ENCODE results near the gene EFHB. TPM values are rescaled to one million over a fixed set of nuclear protein-coding genes. Genes with fewer than 3 reads are reported as not detected.

The EFHB gene
- total RNA-seq, 1 experiment from 2014 or later, result not detected

DNA sequence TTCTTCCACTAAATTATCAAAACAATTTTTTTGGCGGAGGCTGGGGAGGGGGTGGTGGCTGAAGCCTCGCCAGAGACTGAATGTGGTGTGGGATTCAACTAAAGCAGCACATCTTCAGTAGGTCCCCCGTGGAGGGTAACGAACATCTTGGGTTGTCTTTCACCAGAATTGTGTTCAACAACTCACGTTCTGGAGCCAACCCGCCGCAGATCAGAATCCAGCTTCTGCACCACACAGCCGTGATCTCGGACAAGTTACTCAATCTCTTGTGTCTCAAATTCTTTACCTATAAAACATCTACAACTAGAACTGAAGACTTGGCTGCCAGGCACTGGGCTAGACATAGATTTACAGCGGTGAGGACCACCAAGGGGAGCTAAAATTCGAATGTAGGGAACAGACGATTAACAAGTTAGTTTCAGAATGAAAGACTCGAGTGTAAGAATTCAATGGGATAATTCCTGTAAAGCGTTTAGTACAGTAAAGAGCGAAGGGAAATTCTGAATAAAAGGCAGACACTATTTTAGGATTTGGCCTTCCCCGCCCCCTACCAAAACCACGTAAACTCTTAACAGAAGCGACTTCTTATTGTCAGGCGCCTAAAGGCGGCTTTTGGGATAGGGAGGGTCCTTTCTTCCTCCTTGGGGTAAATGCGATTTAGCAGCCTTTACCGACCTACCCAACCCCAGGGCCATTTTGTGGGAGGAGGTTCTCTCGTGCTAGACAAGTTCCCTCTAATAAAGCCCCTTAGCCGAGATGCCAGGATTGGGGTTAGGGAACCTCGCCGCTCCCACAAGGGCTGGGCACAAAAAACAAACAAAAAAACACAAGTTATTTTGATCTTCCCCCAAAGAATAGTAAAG, 12.2 kb upstream of the EFHB start:
- H3K27me3 ChIP-seq (ENCODE audit: low read length), result no peaks in the 10 kb centered on the region
- H4K20me1 ChIP-seq (ENCODE audit: low read length), result peaks cover 35% of the 10 kb centered on the region
- H3K4me2 ChIP-seq (ENCODE audit: low read length), result peak overlapping the region; percentile 92
- TSS peak; percentile 94 for BruUV-seq (replicated peaks)
- H3K36me3 ChIP-seq (ENCODE audit: low read depth, low read length), result no peaks in the 10 kb centered on the region; the same call in 1 of the 2 replicates
- intact Hi-C loops (cut with micrococcal nuclease), result no loop called here
- ATAC-seq, result peak; percentile 3
- H3K9me2 ChIP-seq (replicated peaks; ENCODE audit: low read length), result no peaks in the 10 kb centered on the region
- H2AFZ ChIP-seq (ENCODE audit: low read length), result peak overlapping the region; percentile 98
- H3K27ac ChIP-seq (ENCODE audit: low read length), result peak overlapping the region; percentile 87
- ChIA-PET POLR2A (ENCODE audit: unreplicated experiment) (interaction anchor here (0.6 kb wide), 1 partner anchor 59 kb away, joined by 3 read pairs; no protein-coding TSS in a partner anchor), CTCF (no interaction called here)
- H3F3A ChIP-seq (ENCODE audit: low read length, unreplicated experiment), result no peaks in the 10 kb centered on the region
- H3K79me2 ChIP-seq (ENCODE audit: low read length), result peaks cover 40% of the 10 kb centered on the region
- peaks cover 38% of the 10 kb centered on the region for H3K4me1 ChIP-seq (ENCODE audit: insufficient read depth, low read length)
- no peak for TF ChIP-seq EZH2 (IDR thresholded peaks at IDR 0.05; ENCODE audit: low read length, unreplicated experiment)
- no peak for TF ChIP-seq EZH2phosphoT487 (IDR thresholded peaks at IDR 0.05; ENCODE audit: borderline replicate concordance, low read length)
- peak overlapping the region; percentile 90 for H3K9ac ChIP-seq (ENCODE audit: low read length)
- peak; percentile 13 for DNase-seq
- H3K9me3 ChIP-seq (ENCODE audit: low read length), result no peaks in the 10 kb centered on the region
- peak overlapping the region; percentile 87 for H3K4me3 ChIP-seq (ENCODE audit: low read length)

DNA sequence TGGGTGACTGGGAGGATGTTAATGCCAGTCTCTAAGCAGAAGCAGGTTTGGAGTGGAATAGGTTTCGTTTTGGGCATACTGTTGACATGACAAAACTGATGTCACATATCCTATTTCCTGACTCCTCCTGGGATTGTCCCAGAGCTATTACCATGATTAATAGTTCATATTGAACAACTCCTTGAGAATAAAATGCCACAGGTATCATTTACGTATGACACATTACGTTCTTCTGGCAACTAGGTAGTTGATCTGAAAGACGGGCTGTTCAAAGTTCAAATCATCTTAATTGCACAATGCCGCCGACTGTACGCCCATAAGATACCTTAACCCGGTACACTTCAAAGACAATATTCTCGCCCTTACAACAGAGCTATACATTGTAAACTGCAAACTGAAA, 11.5 kb upstream of the EFHB start:
- Histone ChIP-seq H3K79me2 (ENCODE audit: low read length) (peaks cover 33% of the 10 kb centered on the region), H3K4me1 (ENCODE audit: insufficient read depth, low read length) (peaks cover 38% of the 10 kb centered on the region), H3K27me3 (ENCODE audit: low read length) (no peaks in the 10 kb centered on the region), H3F3A (ENCODE audit: low read length, unreplicated experiment) (no peaks in the 10 kb centered on the region), H3K4me3 (ENCODE audit: low read length) (peak overlapping the region; percentile 87), H3K36me3 (ENCODE audit: low read depth, low read length) (no peaks in the 10 kb centered on the region; the same call in 1 of the 2 replicates), H3K27ac (ENCODE audit: low read length) (peak overlapping the region; percentile 87), H3K9me2 (replicated peaks; ENCODE audit: low read length) (no peaks in the 10 kb centered on the region), H2AFZ (ENCODE audit: low read length) (peak overlapping the region; percentile 98), H4K20me1 (ENCODE audit: low read length) (peaks cover 28% of the 10 kb centered on the region), H3K9ac (ENCODE audit: low read length) (peak overlapping the region; percentile 90), H3K9me3 (ENCODE audit: low read length) (no peaks in the 10 kb centered on the region), H3K4me2 (ENCODE audit: low read length) (peak overlapping the region; percentile 92)
- intact Hi-C loops (cut with micrococcal nuclease), result no loop called here
- ChIA-PET POLR2A (ENCODE audit: unreplicated experiment) (interaction anchor here (0.6 kb wide), 1 partner anchor 58 kb away, joined by 3 read pairs; no protein-coding TSS in a partner anchor), CTCF (no interaction called here)
- ATAC-seq (no peak), DNase-seq (peak; percentile 69)
- TF ChIP-seq EZH2phosphoT487 (IDR thresholded peaks at IDR 0.05; ENCODE audit: borderline replicate concordance, low read length) (no peak), EZH2 (IDR thresholded peaks at IDR 0.05; ENCODE audit: low read length, unreplicated experiment) (no peak)
- TF ChIP-seq, protein P1, sequence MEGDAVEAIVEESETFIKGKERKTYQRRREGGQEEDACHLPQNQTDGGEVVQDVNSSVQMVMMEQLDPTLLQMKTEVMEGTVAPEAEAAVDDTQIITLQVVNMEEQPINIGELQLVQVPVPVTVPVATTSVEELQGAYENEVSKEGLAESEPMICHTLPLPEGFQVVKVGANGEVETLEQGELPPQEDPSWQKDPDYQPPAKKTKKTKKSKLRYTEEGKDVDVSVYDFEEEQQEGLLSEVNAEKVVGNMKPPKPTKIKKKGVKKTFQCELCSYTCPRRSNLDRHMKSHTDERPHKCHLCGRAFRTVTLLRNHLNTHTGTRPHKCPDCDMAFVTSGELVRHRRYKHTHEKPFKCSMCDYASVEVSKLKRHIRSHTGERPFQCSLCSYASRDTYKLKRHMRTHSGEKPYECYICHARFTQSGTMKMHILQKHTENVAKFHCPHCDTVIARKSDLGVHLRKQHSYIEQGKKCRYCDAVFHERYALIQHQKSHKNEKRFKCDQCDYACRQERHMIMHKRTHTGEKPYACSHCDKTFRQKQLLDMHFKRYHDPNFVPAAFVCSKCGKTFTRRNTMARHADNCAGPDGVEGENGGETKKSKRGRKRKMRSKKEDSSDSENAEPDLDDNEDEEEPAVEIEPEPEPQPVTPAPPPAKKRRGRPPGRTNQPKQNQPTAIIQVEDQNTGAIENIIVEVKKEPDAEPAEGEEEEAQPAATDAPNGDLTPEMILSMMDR (conservative IDR thresholded peaks at IDR 0.05; ENCODE audit: low read depth, low read length), result no peak
- BruUV-seq (replicated peaks), result no TSS peak

DNA sequence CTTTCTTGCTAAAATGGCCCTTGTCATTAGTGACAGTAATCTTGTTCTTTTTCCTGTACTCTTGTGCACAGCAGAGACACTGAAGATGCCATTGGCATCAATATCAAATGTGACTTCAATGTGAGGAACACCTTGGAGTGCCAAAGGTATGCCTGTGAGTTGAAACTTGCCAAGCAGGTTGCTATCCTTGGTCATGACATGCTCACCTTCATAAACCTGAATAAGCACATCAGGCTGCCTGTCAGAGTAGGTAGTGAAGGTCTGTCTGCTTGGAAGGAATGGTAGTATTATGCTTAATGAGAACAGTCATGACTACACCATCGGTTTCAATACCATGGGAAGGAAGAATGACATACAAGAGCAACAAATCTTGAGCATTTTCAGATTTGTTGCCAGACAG, 6.6 kb upstream of the EFHB start:
- POLR2A ChIA-PET (ENCODE audit: unreplicated experiment), result no interaction called here
- H3K79me2 ChIP-seq (ENCODE audit: low read length), result no peaks in the 10 kb centered on the region
- H3K9ac ChIP-seq (ENCODE audit: low read length), result no peak overlapping the region
- no peaks in the 10 kb centered on the region for H4K20me1 ChIP-seq (ENCODE audit: low read length)
- peaks cover 14% of the 10 kb centered on the region for H3K4me1 ChIP-seq (ENCODE audit: insufficient read depth, low read length)
- no peak overlapping the region for H3K27ac ChIP-seq (ENCODE audit: low read length)
- no peaks in the 10 kb centered on the region for H3K36me3 ChIP-seq (ENCODE audit: low read depth, low read length)
- TF ChIP-seq EZH2 (IDR thresholded peaks at IDR 0.05; ENCODE audit: low read length, unreplicated experiment) (no peak), EZH2phosphoT487 (IDR thresholded peaks at IDR 0.05; ENCODE audit: borderline replicate concordance, low read length) (no peak)
- TF ChIP-seq, protein P1 (conservative IDR thresholded peaks at IDR 0.05; ENCODE audit: low read depth, low read length), result no peak
- DNase-seq, result no peak
- no peaks in the 10 kb centered on the region for H3K27me3 ChIP-seq (ENCODE audit: low read length)
- no peaks in the 10 kb centered on the region for H3K9me2 ChIP-seq (replicated peaks; ENCODE audit: low read length)
- H3F3A ChIP-seq (ENCODE audit: low read length, unreplicated experiment), result no peaks in the 10 kb centered on the region
- no peak for ATAC-seq
- intact Hi-C loops (cut with micrococcal nuclease), result no loop called here
- H3K9me3 ChIP-seq (ENCODE audit: low read length), result no peaks in the 10 kb centered on the region
- BruUV-seq (replicated peaks), result no TSS peak
- H3K4me2 ChIP-seq (ENCODE audit: low read length), result no peak overlapping the region
- no peak overlapping the region for H2AFZ ChIP-seq (ENCODE audit: low read length)
- no peak overlapping the region for H3K4me3 ChIP-seq (ENCODE audit: low read length)
- CTCF ChIA-PET, result no interaction called here

Data from PC-3 (cell line).